HTERT RPE-1 (cell line): Measurements from ENCODE around the gene RPL27A.
"Not testable (repeated sequence)": the region's sequence is repeated elsewhere in the genome, so short reads cannot be mapped to it uniquely, and the experiment has no call there.

Experiments used
- in situ Hi-C: fragments of 300-500 bp; cut with MboI; formaldehyde crosslinking; loops from 4 replicates; pipeline ENCODE4 v1.14.3; 2020; ENCODE audit warnings: low sequenced_read_pairs

The RPL27A gene

DNA sequence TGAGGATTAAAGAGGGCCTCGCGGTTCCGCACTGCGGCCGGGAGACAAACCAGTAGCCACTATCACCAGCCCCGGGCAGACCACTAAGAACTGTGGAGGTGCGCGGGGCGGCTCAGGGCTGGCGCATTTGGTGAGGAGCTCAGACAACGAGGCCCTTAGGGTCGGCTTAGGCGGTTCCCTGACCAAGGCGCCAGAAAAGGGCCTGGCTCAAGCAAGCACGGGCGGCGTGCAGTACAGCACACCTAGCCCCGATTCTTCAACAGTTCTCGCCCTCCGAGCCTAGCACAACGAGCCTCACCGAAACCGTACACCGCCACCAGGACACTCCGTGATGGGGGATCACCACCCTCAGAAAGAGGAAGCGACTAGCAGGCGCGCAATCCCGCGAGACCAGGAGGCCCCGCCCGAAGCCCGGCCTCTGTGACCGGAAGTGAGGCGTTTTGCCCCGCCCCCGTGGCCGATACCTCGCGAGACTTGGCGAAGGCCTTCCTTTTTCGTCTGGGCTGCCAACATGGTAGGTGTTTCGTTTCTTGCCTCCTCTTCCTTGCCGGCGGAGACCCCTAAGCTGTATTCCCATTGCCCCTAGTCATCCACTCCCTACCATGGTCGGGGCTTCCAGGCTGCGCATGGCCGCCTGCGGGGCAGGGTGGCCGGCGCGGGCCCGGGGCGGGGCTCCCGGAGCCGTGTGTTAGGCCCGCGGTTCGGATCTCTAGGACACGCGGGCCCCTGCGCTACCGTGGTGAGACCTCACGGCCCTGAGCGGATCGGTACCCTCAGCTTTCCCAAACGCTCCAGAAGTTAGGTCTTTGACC, at the start of gene RPL27A, which contains the start of gene TRIM66:
Gene RPL27A (plus strand): TSS at position 490 of the 812 bp plus-strand sequence. CDS start 22 bp downstream, at position 512.
Gene TRIM66 (minus strand): TSS at position 363 of the 812 bp plus-strand sequence. CDS start 10,391 bp downstream, outside the sequence.
- in situ Hi-C loops: no loop called here

DNA sequence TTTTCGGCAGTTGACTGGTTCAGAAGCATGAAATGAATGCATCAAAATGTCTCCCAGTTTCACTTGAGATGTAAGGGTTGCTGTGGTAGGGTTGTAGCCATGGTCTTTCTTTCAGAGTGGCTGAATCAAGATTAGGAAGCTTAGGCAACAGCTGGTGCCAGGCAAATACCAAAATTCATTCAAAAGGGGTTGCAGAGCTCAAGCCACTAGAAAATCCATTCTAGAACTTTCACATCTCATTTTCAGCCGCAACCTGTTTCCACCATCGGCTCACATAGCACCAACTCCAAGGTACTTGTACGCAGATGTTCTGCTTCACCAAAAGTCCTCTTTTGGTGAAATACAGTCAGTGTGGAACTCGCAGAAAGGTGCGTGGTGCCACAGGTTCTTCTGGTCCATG, 48.1 kb upstream of the RPL27A start:
- in situ Hi-C loops: no loop called here

DNA sequence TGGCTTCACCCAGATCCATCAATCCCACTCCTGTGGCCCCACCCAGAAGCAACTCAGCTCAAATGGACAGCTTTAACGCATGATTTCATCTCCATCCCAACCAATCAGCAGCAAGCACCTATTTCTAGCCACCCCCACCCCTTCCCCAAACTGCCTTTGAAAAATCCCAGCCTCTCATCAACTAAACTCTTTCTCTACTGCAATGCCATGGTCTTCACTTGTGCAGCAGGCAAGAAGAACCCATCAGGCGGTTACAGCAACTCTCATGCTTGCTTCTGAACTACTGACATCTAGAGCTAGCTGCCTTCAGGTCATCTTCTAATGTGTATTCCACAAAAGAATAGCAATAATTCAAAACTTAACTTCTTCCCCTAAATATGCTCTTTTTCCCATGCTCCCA, 46.5 kb upstream of the RPL27A start:
- in situ Hi-C loops: no loop called here

DNA sequence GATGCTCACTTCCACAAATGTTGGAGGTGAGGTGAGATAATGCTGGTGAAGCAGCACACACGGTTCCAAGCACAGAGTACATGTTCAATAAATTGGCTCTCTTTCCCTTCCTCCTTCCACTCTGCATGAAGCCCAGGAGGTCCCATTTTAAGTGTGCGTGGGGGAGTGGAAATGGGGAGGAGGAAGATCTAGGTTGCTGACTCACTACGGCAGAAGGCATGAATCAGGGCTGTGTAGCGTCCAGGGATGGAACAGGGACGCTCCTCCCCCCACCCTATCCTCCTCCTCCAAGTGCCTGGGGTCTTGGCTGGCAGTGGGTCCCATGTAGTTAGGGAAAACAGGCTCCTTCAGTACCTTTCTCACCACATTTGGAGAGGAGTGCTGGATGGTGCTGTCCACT, 44.3 kb upstream of the RPL27A start:
- in situ Hi-C loops: no loop called here

DNA sequence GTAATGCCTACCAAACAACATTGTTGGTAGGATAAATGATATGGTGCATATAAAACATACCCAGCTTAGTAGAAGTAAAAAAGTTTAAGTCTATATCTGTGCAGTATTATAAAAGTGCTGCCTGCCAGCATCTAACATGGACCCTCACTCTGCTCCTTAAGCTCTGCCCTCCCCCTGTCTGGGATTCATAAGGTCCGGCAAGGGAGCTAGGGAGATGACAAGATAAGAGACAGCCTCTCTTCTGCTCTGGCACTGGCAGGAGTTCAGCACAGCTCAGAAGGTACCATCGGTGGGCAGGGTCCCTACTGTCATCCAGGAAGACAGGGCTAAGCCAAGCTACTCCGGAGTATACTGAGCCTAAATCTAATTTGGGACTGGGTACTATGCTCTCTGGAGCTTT, 42.9 kb upstream of the RPL27A start:
- in situ Hi-C loops: no loop called here

DNA sequence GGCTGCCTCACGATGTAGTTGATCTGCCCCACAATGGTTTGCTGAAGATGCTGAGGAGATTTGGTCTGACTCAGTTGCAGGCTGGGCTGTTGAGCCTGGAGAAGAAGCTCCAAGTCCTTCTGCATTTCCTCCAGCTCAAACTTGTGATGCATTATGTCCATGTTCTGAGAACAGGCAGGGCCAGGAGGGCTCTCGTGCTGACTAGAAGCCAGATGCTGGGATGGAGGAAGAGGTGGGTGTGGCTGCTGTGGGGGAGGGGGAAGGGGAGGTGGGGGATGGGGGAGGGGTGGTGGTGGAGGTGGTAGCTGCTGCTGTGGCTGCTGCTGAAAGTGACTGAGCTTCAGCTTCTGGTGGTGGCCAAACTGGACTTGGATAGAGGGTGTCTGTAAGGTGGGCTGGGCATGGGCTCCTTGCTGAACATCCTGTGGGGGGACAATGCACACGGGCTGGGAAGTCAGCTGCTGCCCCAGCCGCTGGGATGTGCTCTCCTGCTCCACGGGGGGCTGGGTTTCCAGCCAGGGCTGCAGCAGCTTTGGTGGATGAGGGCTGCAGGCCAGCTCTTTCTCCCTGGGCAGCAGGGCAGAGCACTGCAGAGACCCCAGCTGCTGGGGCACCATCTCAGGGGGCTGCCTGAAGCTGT, 42.2 kb upstream of the RPL27A start:
- in situ Hi-C loops: no loop called here

DNA sequence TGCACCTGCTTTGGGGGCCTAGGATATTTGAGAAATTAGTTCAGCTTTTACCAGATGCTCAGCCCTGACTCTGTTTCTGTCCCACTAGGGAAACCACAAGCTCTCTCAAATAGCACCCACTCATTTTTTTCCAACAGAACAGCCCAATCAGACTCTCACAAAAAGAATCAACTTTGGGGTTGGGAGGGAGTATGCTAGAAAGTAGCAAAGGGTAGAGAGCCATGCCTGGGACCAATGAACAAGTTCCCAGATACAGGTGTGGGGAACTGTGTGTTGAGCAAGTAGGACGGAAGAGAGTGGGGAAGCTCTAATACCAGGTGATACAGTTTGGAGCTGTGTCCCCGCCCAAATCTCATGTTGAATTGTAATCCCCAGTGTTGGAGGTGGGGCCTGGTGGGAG, 41.3 kb upstream of the RPL27A start:
- in situ Hi-C loops: no loop called here

DNA sequence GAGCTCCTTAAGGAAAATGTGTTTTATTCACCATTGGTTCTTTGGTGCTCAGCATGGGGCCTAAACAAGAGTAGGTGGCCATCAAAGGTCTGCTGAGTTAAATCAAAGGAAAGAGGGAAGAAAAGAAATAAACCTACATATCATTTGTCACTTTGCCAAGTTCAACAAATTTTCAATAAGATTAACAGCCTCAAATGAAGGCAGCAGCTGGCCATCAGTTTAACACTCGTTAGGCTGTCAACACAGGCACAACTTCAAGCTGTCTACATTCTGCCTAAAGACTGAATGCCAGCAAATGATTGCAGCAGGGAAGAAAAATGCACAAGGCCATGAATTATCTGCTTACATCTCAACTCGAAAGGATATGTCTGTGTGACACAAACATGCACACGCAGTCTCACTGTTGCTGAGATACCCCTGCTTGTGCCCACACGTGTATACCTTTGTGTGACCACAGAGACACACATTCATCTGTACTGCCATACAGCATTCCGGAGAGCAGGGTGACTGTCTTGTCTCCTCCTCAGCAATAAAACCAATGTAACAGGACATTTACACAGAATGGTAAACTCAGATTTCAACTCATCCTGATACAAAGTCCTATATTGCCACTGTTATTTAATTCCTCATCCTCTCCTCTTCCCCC, 40.3 kb upstream of the RPL27A start:
- in situ Hi-C loops: no loop called here

DNA sequence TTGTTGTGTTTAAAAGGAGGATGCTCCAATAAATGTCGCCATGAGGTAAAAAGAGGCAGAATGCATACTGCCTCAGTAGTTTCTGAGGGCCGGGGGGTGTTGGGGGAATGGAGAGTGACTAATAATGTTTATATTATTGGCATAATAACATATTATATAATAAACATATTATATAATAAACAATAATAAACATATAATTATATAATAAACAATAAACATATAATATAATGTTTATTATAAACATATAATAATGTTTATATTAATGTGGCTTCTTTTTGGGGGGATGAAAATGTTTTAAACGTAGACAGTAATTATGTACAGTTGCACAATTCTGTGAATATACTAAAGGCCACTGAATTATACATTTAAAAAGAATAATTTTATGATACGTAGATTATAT, 35.7 kb upstream of the RPL27A start:
- in situ Hi-C loops: no loop called here

DNA sequence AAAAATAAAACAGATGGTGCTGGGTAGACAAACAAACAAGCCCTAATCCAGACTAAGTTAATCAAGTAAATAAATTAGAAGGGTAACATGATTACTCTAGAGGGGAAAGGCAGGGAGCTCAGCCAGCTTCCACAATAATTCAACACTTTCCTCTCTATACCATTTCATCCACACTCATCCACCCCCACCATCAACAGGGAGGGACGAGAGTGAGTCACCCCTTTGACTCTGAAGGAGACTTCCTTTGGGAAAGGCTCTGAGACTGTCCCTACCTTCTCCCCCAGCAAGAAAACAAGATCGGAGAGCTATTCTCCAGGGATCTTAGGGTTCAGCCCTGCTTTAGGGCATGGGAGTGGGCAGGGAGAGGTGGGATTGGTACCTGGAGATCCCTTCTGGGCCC, 33.2 kb upstream of the RPL27A start:
- in situ Hi-C loops: no loop called here

DNA sequence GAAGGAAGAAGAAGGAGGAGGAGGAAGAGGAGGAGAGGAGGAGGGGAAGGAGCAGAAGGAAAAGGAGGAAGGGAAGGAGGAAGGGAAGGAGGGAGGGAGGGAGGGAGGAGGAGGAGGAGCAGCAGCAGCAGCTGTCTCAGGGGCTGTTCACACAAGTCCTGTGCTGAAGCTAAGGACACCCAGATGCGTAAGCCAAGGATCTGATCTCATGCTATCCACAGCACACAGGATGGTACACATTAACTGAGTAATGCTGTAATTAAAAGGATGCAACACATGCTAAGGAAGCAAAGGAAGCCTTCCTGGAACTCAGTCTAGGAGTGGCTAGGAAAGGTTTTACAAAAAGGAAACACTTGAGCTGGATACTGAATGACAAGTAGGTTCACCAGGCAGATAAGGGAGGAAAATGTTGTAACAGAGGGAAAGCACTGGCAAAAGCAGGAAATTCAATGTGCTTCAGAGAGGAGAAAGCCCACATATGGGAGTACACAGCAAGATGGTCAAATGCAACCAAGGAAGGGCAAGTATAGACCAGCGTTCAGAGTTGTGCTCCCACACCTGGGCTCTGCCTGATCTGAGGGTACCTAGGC, 32.1 kb upstream of the RPL27A start:
- in situ Hi-C loops: no loop called here

DNA sequence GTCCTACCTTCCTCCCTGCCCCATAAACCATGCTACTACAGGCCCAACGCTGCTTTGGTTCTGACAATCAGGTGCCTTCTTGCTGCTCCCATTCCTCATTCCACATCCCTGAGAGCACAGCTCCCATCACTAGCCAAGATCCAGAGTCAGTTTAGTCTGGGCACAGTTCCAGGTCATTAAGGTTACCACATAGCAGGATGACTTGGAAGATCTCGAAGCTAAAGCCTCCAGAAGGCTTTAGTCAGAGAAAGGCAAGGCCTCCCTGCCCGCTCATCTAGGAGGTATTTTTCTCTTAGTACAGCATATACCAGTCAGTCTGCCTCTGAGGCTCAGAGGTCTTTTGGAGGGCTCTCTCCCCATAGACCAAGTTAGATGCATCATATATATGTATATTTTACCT, 30.5 kb upstream of the RPL27A start:
- in situ Hi-C loops: no loop called here

DNA sequence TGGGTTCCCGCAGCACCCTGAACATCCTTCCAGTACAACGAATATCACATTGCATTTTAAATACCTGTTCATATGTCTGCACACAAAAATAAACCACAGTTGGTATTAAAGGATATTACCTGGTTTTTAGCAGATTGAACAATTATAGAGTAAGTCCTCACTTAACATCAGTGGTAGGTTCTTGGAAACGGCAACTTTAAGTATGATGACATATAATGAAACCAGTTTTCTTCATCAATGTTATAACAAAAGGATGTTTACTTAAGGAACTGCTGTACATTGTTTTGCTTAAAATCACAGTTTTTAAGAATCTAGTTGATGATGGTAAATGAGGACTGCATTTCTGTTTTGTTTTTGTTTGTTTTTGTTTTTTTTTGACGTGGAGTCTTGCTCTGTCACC, 28.1 kb upstream of the RPL27A start:
- in situ Hi-C loops: no loop called here

DNA sequence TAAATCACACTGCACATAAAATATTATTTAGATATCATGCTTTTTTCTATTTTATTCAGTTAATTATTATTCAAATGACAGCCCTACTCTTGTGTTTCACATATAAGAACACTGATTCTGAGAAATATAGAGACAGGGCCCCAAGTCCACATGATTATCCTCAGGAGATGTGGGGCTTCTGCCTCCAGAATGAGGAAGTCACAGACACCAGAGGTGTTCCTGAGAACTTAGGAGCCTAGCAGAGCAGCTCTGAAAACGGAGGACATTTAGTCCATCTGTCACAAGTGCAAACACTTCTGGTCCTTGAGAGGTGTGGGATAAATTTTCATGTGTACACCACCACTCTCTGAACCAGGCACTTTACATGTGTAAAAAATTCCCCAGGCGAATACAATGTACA, 26.3 kb upstream of the RPL27A start:
- in situ Hi-C loops: no loop called here

DNA sequence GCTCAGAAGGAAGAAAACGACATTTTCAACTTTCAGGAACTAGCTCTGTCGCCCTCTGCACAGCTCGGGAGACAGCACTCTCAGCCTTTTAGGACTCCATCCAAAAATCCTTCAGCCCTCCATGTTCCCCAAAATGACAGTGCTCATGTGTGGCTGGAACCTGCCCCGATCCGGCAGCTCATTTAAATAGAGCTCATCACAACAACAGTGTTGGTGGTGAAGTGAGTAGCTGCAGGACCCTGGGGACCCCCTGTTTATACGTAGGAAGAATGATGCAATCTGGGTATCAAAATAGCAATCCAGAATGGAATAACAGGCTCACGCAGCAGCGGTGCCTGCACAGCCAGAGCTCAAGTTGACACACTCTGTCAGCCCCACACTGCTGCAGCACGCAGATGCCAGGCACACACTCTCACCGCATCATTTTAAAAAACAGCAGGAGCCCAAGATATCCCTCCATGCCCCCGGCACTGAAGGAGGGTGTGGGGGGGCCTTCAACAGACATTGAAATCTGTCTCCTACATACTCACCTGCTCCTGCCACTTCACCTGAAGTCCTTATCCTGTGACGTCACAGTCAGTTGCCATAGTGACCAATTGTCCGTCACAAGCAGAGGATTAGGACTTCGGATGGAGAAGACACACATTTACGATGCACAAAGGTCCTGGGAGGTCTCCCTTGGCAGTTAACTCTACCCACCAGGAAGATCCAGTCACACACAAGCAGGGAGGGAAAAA, 24.1 kb upstream of the RPL27A start:
- in situ Hi-C loops: no loop called here

DNA sequence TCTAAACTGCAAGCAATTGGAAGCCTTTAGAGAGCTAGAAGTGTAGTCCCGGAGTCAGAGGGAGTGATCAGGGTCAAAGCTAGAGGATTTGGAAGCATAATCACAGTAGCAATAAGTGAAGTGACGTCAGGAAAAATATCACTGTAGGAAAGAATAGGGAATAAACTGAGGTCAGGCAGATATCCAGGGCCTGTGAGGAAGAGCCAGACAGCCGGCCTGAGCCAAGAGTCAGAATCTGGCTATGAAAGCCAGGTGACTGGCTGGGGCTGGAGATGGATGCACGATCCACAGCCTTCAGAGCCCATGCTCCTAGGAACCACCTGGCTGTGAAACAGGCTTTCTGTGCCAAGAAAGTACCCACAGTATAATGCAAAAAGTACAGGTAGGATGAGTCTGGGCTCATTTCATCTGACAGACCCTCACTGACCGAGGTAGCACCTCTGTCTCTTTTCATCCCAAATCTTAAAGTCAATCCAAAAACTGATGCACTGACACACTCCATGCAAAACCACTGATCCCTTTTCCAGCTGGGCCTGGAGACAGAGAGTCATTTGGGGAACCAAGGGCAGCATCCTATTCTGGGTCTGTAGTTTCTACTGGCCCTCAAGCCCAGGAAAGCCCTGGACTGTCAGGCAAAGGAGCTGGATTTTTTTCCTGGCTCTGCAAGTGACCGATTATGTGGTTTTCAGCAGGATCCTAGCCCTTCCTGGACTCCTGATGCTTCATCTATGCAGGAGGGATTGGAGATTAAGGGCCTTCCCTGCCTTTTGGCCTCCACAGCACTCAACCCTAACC, 21.4 kb upstream of the RPL27A start:
- in situ Hi-C loops: no loop called here

DNA sequence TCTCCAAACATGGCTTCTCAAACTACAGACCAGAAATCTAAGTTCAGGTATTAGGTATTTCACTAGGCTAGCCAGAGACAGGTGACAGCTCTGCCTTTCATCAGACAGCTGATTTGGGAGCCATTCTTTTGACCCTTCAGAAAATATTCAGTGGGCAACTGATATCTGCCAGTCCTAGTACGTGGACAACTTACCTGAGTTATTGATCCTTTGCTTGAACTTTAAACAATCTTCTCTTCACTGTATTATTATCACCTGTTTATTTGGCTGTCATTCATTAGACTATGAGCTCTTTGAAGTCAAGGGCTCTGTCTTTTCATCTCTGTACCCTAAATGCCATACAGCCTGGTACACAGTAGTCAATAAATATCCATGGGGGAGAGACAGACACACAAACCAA, 17.4 kb upstream of the RPL27A start:
- in situ Hi-C loops: no loop called here

DNA sequence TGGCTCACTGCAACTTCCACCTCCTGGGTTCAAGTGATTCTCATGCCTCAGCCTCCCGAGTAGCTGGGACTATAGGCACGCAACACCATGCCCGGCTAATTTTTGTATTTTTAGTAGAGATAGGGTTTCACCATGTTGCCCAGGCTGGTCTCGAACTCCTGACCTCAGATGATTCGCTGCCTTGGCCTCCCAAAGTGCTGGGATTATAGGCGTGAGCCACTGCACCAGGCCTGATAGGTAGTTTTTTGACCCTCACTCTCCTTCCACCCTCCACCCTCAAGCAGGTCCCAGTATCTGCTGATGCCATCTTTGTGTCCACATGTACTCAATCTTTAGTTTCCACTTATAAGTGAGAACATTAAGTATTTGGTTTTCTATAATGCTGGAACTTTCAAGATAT, 12.5 kb upstream of the RPL27A start:
- in situ Hi-C loops: not testable (repeated sequence)

DNA sequence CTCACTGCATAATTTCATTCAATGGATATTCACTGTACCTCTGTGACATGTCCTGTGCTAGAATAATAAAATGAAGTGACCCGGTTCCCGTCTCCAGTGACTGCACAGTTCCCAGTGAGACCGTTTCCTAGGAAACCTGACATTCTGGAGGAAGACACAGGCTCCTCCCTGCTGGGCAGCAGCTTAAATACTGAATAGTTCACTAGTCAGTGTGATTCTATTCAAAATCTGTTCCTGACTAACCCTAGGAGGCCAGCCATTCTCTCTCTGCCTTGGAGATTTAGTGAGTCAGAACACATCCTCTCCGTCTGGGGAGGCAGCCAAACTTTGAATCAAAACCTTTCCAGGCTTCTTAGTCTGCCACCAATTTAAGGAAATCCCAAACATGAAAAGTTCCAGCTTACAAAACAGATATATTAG, 11.4 kb upstream of the RPL27A start:
- in situ Hi-C loops: no loop called here

DNA sequence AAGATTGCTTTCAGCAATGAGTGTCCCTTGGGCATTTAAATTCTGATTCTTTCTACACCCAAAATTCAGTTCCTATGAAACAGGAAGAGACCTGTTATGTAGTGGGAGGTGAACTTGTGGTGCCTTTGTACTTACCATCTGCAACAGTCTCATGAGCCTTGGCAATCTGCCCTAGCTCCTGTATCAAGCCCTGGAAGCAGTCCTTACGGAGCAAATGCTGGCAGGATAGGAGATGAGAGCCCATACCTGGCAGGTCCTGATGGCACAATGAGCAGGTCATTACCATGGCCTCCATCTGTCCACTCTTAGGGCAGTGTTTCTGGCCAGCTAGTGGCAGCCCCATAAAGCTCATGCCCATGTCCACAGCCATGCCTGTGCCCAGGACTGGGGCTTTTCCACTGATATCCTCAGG, 10.9 kb upstream of the RPL27A start:
- in situ Hi-C loops: no loop called here
